HepG2 (cell line): ENCODE results near the gene ITGAX.

Source experiments
- ATF2 ChIP-seq: sonication (generic); formaldehyde crosslinking; IDR thresholded peaks from 2 replicates; pipeline ENCODE4 v1.4.0; 2020; ENCODE audit warnings: missing genetic modification reagents
- ATF5 ChIP-seq: sonication (generic); formaldehyde crosslinking; IDR thresholded peaks from 2 replicates; pipeline ENCODE4 v1.4.0; 2020; ENCODE audit warnings: mild to moderate bottlenecking, low read depth, missing genetic modification reagents
- ZNF691 ChIP-seq: sonication (generic); formaldehyde crosslinking; IDR thresholded peaks from 2 replicates; pipeline ENCODE4 v1.4.0; 2020; ENCODE audit warnings: missing genetic modification reagents, low read depth, mild to moderate bottlenecking, borderline replicate concordance

- TF ChIP-seq ATF2 (CRISPR knock-in tag) (no peak), ATF5 (CRISPR knock-in tag) (no peak), ZNF691 (CRISPR knock-in tag) (no peak)
Measured at GRCh38 chr16:31413381-31413780, 58.4 kb downstream of the ITGAX start.
